ENCODE data around the gene STRADB. TPM values are rescaled to one million over a fixed set of nuclear protein-coding genes. Genes with fewer than 3 reads are reported as not detected.
A peak's percentile ranks its signal among the peaks of the same experiment; 100 is the strongest.
"Not testable (repeated sequence)": the region's sequence is repeated elsewhere in the genome, so short reads cannot be mapped to it uniquely, and the experiment has no call there.

STRADB gene
- 43.3 TPM for polyA plus RNA-seq (ENCODE audit: insufficient read length)

GRCh38 chr2:201451292-201452057, at the start of gene STRADB, which contains the start of gene TRAK2:
STRADB (plus strand) TSS chr2:201451740; CDS start chr2:201454841, 3,101 bp downstream.
TRAK2 (minus strand) TSS chr2:201451458; CDS start chr2:201420507, 30,951 bp downstream.
- DNase-seq, result peak; percentile 95

- DNase-seq, result no peak
Observed at GRCh38 chr2:201401815-201402214, 49.7 kb upstream of the STRADB start.

- DNase-seq, result no peak
Observed at GRCh38 chr2:201402651-201403562, 48.6 kb upstream of the STRADB start.

- DNase-seq, result no peak
Observed at GRCh38 chr2:201403880-201404279, 47.7 kb upstream of the STRADB start.

DNA sequence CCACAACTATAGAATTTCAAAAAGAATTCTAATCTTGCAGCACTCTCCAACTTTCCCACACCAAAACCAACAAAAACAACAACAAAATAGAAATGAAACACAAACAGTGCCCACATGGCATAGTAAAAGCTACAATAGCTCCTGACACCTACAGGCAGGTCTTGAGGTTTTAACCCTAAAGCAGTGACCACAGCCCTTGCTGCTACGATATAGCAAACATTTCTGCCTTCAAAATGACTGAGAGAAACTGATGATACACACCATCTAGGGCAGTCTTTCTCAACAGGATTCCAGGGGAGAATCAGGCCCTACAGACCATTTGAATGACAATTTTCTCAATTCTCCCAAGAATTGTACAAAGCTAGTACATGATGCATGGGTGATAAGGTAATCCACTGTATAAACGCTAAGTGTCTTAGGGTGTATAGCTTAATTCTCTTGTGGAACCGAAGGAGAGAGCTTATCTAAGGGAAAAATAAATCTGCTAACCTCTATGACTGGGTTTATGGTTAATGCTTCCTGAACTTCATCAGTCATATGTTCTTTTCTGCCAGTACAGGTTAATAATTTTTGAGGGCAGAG, 46.8 kb upstream of the STRADB start:
- DNase-seq, result no peak

- DNase-seq, result peak; percentile 36
Observed at GRCh38 chr2:201406077-201406662, 45.4 kb upstream of the STRADB start.

GRCh38 chr2:201407265-201407664, 44.3 kb upstream of the STRADB start:
- no peak for DNase-seq

GRCh38 chr2:201408931-201409330, 42.6 kb upstream of the STRADB start:
- no peak for DNase-seq

DNA sequence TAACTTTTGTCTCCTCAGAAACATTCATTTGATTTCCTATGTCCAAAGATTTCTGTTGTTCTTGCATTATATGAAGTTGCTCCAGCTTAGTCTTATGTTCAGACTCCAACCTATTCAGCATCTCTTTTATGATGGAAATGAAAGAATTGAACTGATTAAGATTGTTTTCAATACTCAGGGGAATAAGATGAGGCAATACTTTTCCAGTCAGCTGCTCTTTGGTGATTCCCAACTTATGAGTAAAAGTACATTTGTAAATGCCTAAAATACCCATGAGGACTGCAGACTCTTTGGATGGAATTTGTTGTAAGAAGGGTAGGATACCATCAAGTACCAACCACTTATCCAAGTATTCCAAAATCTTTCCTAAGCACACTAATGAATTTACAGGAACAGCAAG, 40.1 kb upstream of the STRADB start:
- no peak for DNase-seq

DNA sequence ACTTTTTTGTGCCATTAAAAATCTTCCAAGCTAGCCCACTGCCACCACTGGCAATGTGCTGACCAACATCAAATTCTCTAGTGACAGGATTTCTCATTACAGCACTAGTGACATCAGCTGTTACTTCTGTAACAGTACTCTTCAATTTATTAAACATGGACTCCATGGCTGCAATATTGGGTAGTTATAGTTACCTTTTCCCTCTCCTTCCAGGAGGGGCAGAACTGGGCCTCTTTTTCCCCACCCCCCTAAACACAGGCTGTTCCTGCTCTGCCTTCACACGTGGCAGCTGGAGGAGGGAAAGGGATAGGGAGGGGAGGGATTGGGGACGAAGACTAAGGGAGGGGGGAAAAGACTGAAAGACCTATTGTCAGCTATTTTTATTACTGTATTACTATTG, 38.4 kb upstream of the STRADB start:
- no peak for DNase-seq

DNA sequence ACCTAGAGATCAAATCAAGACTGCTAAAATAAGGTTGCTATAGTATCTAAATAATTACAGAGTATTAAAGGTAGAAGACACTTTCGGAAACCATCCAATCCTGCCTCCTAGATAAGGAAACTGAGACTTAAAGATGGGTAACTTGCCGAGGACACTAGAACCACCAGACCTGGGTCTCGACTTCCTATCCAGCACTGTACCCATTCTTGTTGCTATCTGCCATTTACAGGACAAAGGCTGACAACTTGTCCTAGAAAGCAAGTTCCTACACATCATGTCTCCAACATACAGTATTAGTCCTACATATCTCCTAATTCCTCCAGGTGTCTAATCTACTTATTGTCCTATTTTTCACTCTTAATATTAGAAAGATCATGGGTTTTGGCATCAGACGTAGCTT, 38.0 kb upstream of the STRADB start:
- DNase-seq, result no peak

- no peak for DNase-seq
Observed at GRCh38 chr2:201414099-201415023, 37.2 kb upstream of the STRADB start.

DNA sequence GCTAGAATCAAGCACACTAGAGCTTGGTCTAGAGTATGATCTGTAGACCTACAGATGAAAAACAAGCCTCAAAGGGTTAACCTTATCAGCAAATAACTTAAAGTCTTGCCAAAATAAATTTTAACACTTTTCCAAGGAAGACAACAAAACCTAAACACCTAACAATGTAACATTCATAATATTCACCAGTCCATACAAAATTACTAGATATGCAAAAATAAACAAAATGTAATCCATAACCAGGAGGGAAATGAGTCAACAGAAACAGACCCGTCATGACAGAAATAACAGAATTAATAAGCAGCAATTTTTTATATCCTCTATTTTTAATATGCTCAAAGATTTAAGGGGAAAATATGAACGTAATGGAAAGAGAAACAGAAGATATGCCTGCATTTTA, 36.4 kb upstream of the STRADB start:
- no peak for DNase-seq

DNA sequence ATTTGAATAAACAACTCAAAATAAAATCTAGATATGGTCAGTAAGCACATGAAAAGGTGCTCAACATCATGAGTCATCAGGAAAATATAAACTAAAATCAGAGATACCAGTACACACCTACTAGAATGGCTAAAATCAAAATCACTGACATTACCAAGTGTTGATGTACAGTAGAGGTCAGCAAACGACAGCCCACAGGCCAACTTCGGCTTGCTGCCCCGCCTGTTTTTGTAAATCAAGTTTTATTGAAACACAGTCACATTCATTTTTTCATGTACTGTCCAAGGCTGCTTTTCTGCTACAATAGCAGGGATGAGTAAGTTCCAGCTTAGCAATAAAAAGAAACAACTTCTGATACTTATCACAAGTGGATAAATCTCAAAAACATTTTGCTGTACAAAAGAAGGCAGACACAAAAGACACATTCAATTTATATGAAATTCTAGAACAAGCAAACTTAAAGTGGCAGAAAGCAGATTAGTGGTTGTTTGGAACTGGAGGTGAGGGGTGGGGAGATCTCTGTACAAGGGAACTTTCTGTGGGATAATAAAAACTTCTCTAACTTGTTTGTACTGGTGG, 32.4 kb upstream of the STRADB start:
- DNase-seq, result no peak

- DNase-seq, result no peak
Observed at GRCh38 chr2:201419986-201420385, 31.6 kb upstream of the STRADB start.

GRCh38 chr2:201420442-201421113, 31.0 kb upstream of the STRADB start:
- no peak for DNase-seq

GRCh38 chr2:201425952-201426351, 25.6 kb upstream of the STRADB start:
- no peak for DNase-seq

DNA sequence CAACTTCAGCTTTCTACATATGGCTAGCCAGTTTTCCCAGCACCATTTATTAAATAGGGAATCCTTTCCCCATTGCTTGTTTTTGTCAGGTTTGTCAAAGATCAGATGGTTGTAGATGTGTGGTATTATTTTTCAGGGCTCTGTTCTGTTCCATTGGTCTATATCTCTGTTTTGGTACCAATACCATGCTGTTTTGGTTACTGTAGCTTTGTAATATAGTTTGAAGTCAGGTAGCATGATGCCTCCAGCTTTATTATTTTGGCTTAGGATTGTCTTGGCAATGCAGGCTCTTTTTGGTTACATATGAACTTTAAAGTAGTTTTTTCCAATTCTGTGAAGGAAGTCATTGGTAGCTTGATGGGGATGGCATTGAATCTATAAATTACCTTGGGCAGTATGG, 23.2 kb upstream of the STRADB start:
- not testable (repeated sequence) for DNase-seq

DNA sequence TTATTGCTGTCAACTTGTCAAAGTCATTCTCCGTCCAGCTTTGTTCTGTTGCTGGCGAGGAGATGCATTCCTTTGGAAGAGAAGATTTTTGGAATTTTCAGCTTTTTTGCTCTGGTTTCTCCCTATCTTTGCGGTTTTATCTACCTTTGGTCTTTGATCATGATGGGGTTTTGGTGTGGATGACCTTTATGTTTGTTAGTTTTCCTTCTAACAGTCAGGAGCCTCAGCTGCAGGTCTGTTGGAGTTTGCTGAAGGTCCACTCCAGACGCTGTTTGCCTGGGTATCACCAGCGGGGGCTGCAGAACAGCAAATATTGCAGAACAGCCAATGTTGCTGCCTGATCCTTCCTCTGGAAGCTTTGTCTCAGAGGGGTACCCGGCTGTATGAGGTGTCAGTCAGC, 21.7 kb upstream of the STRADB start:
- DNase-seq, result not testable (repeated sequence)

- DNase-seq, result not testable (repeated sequence)
Observed at GRCh38 chr2:201430322-201430721, 21.2 kb upstream of the STRADB start.

- DNase-seq, result no peak
Observed at GRCh38 chr2:201430839-201431238, 20.7 kb upstream of the STRADB start.

Measured in hindlimb muscle (tissue), 1 donor.